Hepatocyte (in vitro differentiated cells): Measurements from ENCODE around the gene PCDHA1. TPM values are rescaled to one million over a fixed set of nuclear protein-coding genes. Genes with fewer than 3 reads are reported as not detected.
A peak's percentile ranks its signal among the peaks of the same experiment; 100 is the strongest.

Experiments used
- DNase-seq: peaks from one replicate; pipeline ENCODE4 v3.0.0-alpha.2; 2016; ENCODE audit warnings: low spot score
- H2AFZ ChIP-seq: fragments of 200-600 bp; sonication (generic); 2 replicates; pipeline ENCODE4 v1.6.0; 2016; ENCODE audit warnings: antibody characterized with exemption, mild to moderate bottlenecking
- H3K27ac ChIP-seq: fragments of 200-600 bp; sonication (generic); 2 replicates; pipeline ENCODE4 v1.5.1; 2016; ENCODE audit warnings: mild to moderate bottlenecking
- H3K27me3 ChIP-seq: fragments of 200-600 bp; sonication (generic); 2 replicates; pipeline ENCODE4 v1.6.1; 2016
- H3K36me3 ChIP-seq: fragments of 200-600 bp; sonication (generic); replicated peaks from 2 replicates; pipeline ENCODE4 v1.5.1; 2016; ENCODE audit warnings: low read depth; ENCODE audit not compliant: insufficient read depth
- H3K4me1 ChIP-seq: fragments of 200-600 bp; sonication (generic); 2 replicates; pipeline ENCODE4 v1.5.1; 2016; ENCODE audit warnings: mild to moderate bottlenecking, moderate library complexity; ENCODE audit not compliant: insufficient read depth
- H3K4me2 ChIP-seq: fragments of 200-600 bp; sonication (generic); 2 replicates; pipeline ENCODE4 v1.6.0; 2016
- H3K4me3 ChIP-seq: fragments of 200-600 bp; sonication (generic); 2 replicates; pipeline ENCODE4 v1.5.1; 2016; ENCODE audit warnings: mild to moderate bottlenecking
- H3K79me2 ChIP-seq: fragments of 200-600 bp; sonication (generic); 2 replicates; pipeline ENCODE4 v1.6.0; 2017; ENCODE audit warnings: mild to moderate bottlenecking
- H3K9me2 ChIP-seq: fragments of 200-600 bp; sonication (generic); replicated peaks from 2 replicates; pipeline ENCODE4 v1.6.0; 2017; ENCODE audit warnings: mild to moderate bottlenecking; ENCODE audit not compliant: insufficient read depth
- H3K9me3 ChIP-seq: fragments of 200-600 bp; sonication (generic); 2 replicates; pipeline ENCODE4 v1.5.1; 2016; ENCODE audit warnings: low read depth, mild to moderate bottlenecking
- H4K20me1 ChIP-seq: fragments of 200-600 bp; sonication (generic); 2 replicates; pipeline ENCODE4 v1.6.0; 2016; ENCODE audit warnings: mild to moderate bottlenecking; ENCODE audit not compliant: insufficient read depth, poor library complexity, severe bottlenecking
- CTCF ChIP-seq: fragments of 200-600 bp; sonication (generic); IDR thresholded peaks from 2 replicates; pipeline ENCODE4 v1.5.1; 2016; ENCODE audit warnings: antibody characterized with exemption, mild to moderate bottlenecking; ENCODE audit not compliant: poor library complexity
- EZH2 ChIP-seq: fragments of 200-600 bp; sonication (generic); IDR thresholded peaks from 2 replicates; pipeline ENCODE4 v1.6.1; 2016; ENCODE audit warnings: antibody characterized with exemption, mild to moderate bottlenecking, borderline replicate concordance
- EZH2phosphoT487 ChIP-seq: fragments of 200-600 bp; sonication (generic); IDR thresholded peaks from one replicate; pipeline ENCODE4 v1.6.1; 2018; ENCODE audit warnings: antibody characterized with exemption, mild to moderate bottlenecking, low read depth, moderate library complexity; ENCODE audit not compliant: unreplicated experiment, severe bottlenecking
- WGBS: methylation state at CpG from one replicate; pipeline ENCODE4 v1.1.6; 2016; ENCODE audit warnings: low lambda C conversion rate; ENCODE audit errors: missing lambda C conversion rate; 5-methylcytosine and 5-hydroxymethylcytosine counted together
- polyA plus RNA-seq: library from polyadenylated mRNA; unstranded; fragments of >200 nt; fragmentation: Nextera tagmentation; extraction: Ambion mirVana; gene quantifications from 2 replicates; pipeline ENCODE4 v1.2.1, GENCODE V29; 2016
- total RNA-seq: library from RNA; depleted of rRNA; stranded (reverse); fragments of >200 nt; gene quantifications from 2 replicates; pipeline ENCODE4 v1.2.3, GENCODE V29; 2014

The PCDHA1 gene
- total and polyA plus RNA-seq, 2 experiments from 2014 or later = not detected

GRCh38 chr5:141040771-141041426, 255.0 kb downstream of the PCDHA1 start:
- WGBS = under 1% methylated on average over 25 of the region's 25 CpGs
- Histone ChIP-seq H3K9me3 (no peaks in the 10 kb centered on the region), H2AFZ (peak overlapping the region; percentile 32), H3K4me2 (peak overlapping the region; percentile 91), H4K20me1 (no peaks in the 10 kb centered on the region), H3K4me1 (no peaks in the 10 kb centered on the region), H3K79me2 (no peaks in the 10 kb centered on the region), H3K27ac (peak overlapping the region; percentile 89), H3K4me3 (peak overlapping the region; percentile 63), H3K27me3 (no peaks in the 10 kb centered on the region), H3K36me3 (no peaks in the 10 kb centered on the region), H3K9me2 (no peaks in the 10 kb centered on the region)
- TF ChIP-seq EZH2 (no peak), CTCF (peak; percentile 89)
- DNase-seq = peak; percentile 98

- H3K9me2 ChIP-seq = no peaks in the 10 kb centered on the region
- H4K20me1 ChIP-seq = no peaks in the 10 kb centered on the region
- no peaks in the 10 kb centered on the region for H3K27me3 ChIP-seq
- no peaks in the 10 kb centered on the region for H3K4me1 ChIP-seq
- no peaks in the 10 kb centered on the region for H3K9me3 ChIP-seq
- H3K4me3 ChIP-seq = no peak overlapping the region
- 25% methylated on average over 4 of the region's 4 CpGs for WGBS
- H2AFZ ChIP-seq = no peak overlapping the region
- no peaks in the 10 kb centered on the region for H3K36me3 ChIP-seq
- no peak for DNase-seq
- no peak overlapping the region for H3K4me2 ChIP-seq
- no peaks in the 10 kb centered on the region for H3K79me2 ChIP-seq
- TF ChIP-seq EZH2 = no peak
- no peak for TF ChIP-seq CTCF
- no peak for TF ChIP-seq EZH2phosphoT487
- H3K27ac ChIP-seq = no peak overlapping the region
Observed at GRCh38 chr5:141041427-141041785, 255.5 kb downstream of the PCDHA1 start.

GRCh38 chr5:141042555-141042954, 256.6 kb downstream of the PCDHA1 start:
- H4K20me1 ChIP-seq = no peaks in the 10 kb centered on the region
- H3K4me1 ChIP-seq = no peaks in the 10 kb centered on the region
- H3K27ac ChIP-seq = no peak overlapping the region
- DNase-seq = no peak
- TF ChIP-seq CTCF (no peak), EZH2 (no peak), EZH2phosphoT487 (no peak)
- no peaks in the 10 kb centered on the region for H3K9me2 ChIP-seq
- H3K4me2 ChIP-seq = no peak overlapping the region
- H3K9me3 ChIP-seq = no peaks in the 10 kb centered on the region
- peaks cover 8% of the 10 kb centered on the region for H3K27me3 ChIP-seq
- H3K36me3 ChIP-seq = no peaks in the 10 kb centered on the region
- no peak overlapping the region for H2AFZ ChIP-seq
- H3K4me3 ChIP-seq = no peak overlapping the region
- WGBS = 55% methylated on average over 1 of the region's 1 CpG
- no peaks in the 10 kb centered on the region for H3K79me2 ChIP-seq
